A673 (cell line): Measurements from ENCODE around the gene GNL3. TPM values are rescaled to one million over a fixed set of nuclear protein-coding genes. Genes with fewer than 3 reads are reported as not detected.

Experiments used
- BruUV-seq: library from RNA; stranded (reverse); fragments of 400-500 nt; replicated peaks from 2 replicates; lab custom pipeline; 2021; lab: Mats Ljungman, UMichigan
- CTCF ChIA-PET: fragments of 300-600 bp; sonication (Branson Sonifier 250); formaldehyde crosslinking; loops from one replicate; lab custom pipeline; 2022; ENCODE audit warnings: antibody characterized with exemption; lab: Charles Lee
- POLR2A ChIA-PET: fragments of 300-600 bp; sonication (Branson Sonifier 250); formaldehyde crosslinking; loops from one replicate; lab custom pipeline; 2022; ENCODE audit warnings: antibody characterized with exemption; ENCODE audit not compliant: low non-redundant PET; lab: Charles Lee
- DNase-seq: peaks from one replicate; pipeline ENCODE4 v3.0.0-alpha.2; 2015; ENCODE audit warnings: low spot score
- H3K27ac ChIP-seq: fragments of 200-600 bp; sonication (generic); 2 replicates; pipeline ENCODE4 v1.5.1; 2016; ENCODE audit warnings: mixed run types, low read depth, mild to moderate bottlenecking, mixed read lengths, antibody characterized with exemption, low read length; ENCODE audit not compliant: poor library complexity, severe bottlenecking
- H3K27me3 ChIP-seq: fragments of 200-600 bp; sonication (generic); replicated peaks from 2 replicates; pipeline ENCODE4 v1.6.1; 2017; ENCODE audit warnings: mixed run types, low read depth, mild to moderate bottlenecking, mixed read lengths, antibody characterized with exemption, low read length; ENCODE audit not compliant: insufficient read depth, poor library complexity
- H3K36me3 ChIP-seq: fragments of 200-600 bp; sonication (generic); 2 replicates; pipeline ENCODE4 v1.6.1; 2016; ENCODE audit warnings: mixed run types, mild to moderate bottlenecking, mixed read lengths, antibody characterized with exemption, low read length; ENCODE audit not compliant: insufficient read depth, poor library complexity, severe bottlenecking
- H3K4me1 ChIP-seq: fragments of 200-600 bp; sonication (generic); 2 replicates; pipeline ENCODE4 v1.6.1; 2017; ENCODE audit warnings: mixed run types, mild to moderate bottlenecking, mixed read lengths, antibody characterized with exemption, low read length; ENCODE audit not compliant: insufficient read depth, poor library complexity, severe bottlenecking
- H3K4me3 ChIP-seq: fragments of 200-600 bp; sonication (generic); 2 replicates; pipeline ENCODE4 v1.5.1; 2016; ENCODE audit warnings: low read depth, mixed run types, mild to moderate bottlenecking, mixed read lengths, low read length; ENCODE audit not compliant: poor library complexity, severe bottlenecking
- H3K9me3 ChIP-seq: fragments of 200-600 bp; sonication (generic); 2 replicates; pipeline ENCODE4 v1.6.1; 2016; ENCODE audit warnings: mixed run types, low read depth, mild to moderate bottlenecking, mixed read lengths, antibody characterized with exemption, low read length; ENCODE audit not compliant: poor library complexity, severe bottlenecking
- CTCF ChIP-seq: fragments of 300-800, 200-600 bp; sonication (generic); conservative IDR thresholded peaks from 2 replicates; pipeline ENCODE4 v1.5.1; 2017; ENCODE audit warnings: low read depth, mild to moderate bottlenecking, antibody characterized with exemption, low read length, moderate library complexity, mixed read lengths
- EZH2 ChIP-seq: fragments of 200-600 bp; sonication (generic); IDR thresholded peaks from 2 replicates; pipeline ENCODE4 v1.6.1; 2017; ENCODE audit warnings: borderline replicate concordance, low read depth, mild to moderate bottlenecking, mixed read lengths, antibody characterized with exemption, low read length; ENCODE audit not compliant: poor library complexity, severe bottlenecking
- intact Hi-C: fragments of 100-400 bp; cut with micrococcal nuclease; formaldehyde crosslinking; loops from one replicate; pipeline ENCODE4 v1.10.0; 2022; ENCODE audit not compliant: unreplicated experiment
- total RNA-seq: library from RNA; stranded (reverse); gene quantifications from 2 replicates; pipeline ENCODE4 v1.2.3, GENCODE V29; 2021

The GNL3 gene
- total RNA-seq, 1 experiment from 2014 or later, result 110 TPM

DNA sequence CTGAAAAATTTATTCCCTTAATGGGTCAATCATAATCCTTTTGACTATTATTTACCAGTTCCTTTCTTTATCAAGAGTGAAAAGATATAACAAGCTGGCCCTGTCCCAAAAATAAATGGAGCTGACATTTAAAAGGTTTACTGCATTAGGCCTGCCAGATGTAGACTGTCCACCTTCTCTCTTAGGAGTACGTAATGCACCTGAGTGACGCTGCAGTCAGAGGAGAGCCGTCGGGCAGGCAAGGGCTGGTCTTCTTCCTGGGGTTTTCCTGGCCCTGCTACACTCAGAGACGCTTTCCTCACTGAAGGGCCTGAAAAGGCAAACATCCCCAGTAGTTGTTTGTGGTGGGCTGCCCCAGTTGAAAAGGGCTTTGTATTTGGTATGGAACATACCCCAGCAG is 57.3 kb downstream of the GNL3 start:
- ChIA-PET CTCF (no interaction called here), POLR2A (no interaction called here)
- no peak for DNase-seq
- Histone ChIP-seq H3K27me3 (no peaks in the 10 kb centered on the region), H3K9me3 (no peaks in the 10 kb centered on the region), H3K4me1 (no peaks in the 10 kb centered on the region), H3K36me3 (peaks cover 13% of the 10 kb centered on the region), H3K27ac (no peak overlapping the region), H3K4me3 (no peak overlapping the region)
- no TSS peak for BruUV-seq
- TF ChIP-seq CTCF, result no peak
- TF ChIP-seq EZH2, result no peak
- intact Hi-C loops, result no loop called here

- H3K9me3 ChIP-seq, result no peaks in the 10 kb centered on the region
- H3K27ac ChIP-seq, result no peak overlapping the region
- ChIA-PET POLR2A (no interaction called here), CTCF (no interaction called here)
- BruUV-seq, result no TSS peak
- no peak overlapping the region for H3K4me3 ChIP-seq
- H3K27me3 ChIP-seq, result no peaks in the 10 kb centered on the region
- intact Hi-C loops, result no loop called here
- H3K36me3 ChIP-seq, result peaks cover 16% of the 10 kb centered on the region
- no peak for TF ChIP-seq CTCF
- no peak for TF ChIP-seq EZH2
- H3K4me1 ChIP-seq, result no peaks in the 10 kb centered on the region
- DNase-seq, result no peak
Measured at GRCh38 chr3:52743721-52744120, 57.9 kb downstream of the GNL3 start.

Other genes starting within 250 kb of the GNL3 start
- gene SEMA3G, start 240.9 kb upstream of the GNL3 start, total RNA-seq, result 0.07 TPM in 1 of 2 replicates, not detected in the other
- not detected in 2 replicates for gene TNNC1, start 232.0 kb upstream of the GNL3 start, total RNA-seq
- gene NISCH, start 230.4 kb upstream of the GNL3 start, total RNA-seq, result 46.9 and 48.6 TPM in 2 replicates
- 0.41 TPM in 1 of 2 replicates, not detected in the other for gene STAB1, start 190.7 kb upstream of the GNL3 start, total RNA-seq
- gene NT5DC2, start 152.2 kb upstream of the GNL3 start, total RNA-seq, result 108 and 147 TPM in 2 replicates
- gene UQCC5, start 149.4 kb upstream of the GNL3 start, total RNA-seq, result 10.3 and 14.4 TPM in 2 replicates
- gene PBRM1, start 119 bp upstream of the GNL3 start, total RNA-seq, result 57.1 and 65.0 TPM in 2 replicates
- 26.5 and 34.7 TPM in 2 replicates for gene GLT8D1, start 19.8 kb downstream of the GNL3 start, total RNA-seq
- 67.8 and 81.1 TPM in 2 replicates for gene SPCS1, start 20.1 kb downstream of the GNL3 start, total RNA-seq
- gene NEK4, start 84.9 kb downstream of the GNL3 start, total RNA-seq, result 22.0 and 24.9 TPM in 2 replicates
- gene ITIH1, start 91.6 kb downstream of the GNL3 start, total RNA-seq, result not detected in 2 replicates
- gene ITIH3, start 108.8 kb downstream of the GNL3 start, total RNA-seq, result not detected in 2 replicates
- 1.7 and 3.4 TPM in 2 replicates for gene ITIH4, start 144.6 kb downstream of the GNL3 start, total RNA-seq
- 1.5 TPM in 1 of 2 replicates, not detected in the other for gene MUSTN1, start 149.0 kb downstream of the GNL3 start, total RNA-seq
- gene STIMATE, start 211.5 kb downstream of the GNL3 start, total RNA-seq, result 11.0 and 11.3 TPM in 2 replicates